ENCODE results near the gene SFSWAP.

SFSWAP gene

GRCh38 chr12:131751335-131751734 lies 40.4 kb downstream of the SFSWAP start:
- 96% methylated on average over 6 of the region's 7 CpGs for WGBS (ENCODE audit: insufficient coverage)
- no peak overlapping the region for H3K27ac ChIP-seq (ENCODE audit: insufficient read depth in 1 of 2, low read depth in 1 of 2, low read length in 2 of 2, poor library complexity in 1 of 2, severe bottlenecking in 2 of 2)
- H3K36me3 ChIP-seq (ENCODE audit: control insufficient read depth in 4 of 4, insufficient read depth in 4 of 4, low read length in 3 of 4), result peaks cover 8 to 84% (median 66%) of the 10 kb centered on the region in 4 experiments
- ChIA-PET CTCF (interaction anchor here (0.7 to 2.0 kb wide), 3 partner anchors 10 to 13 kb away, joined by 3 to 8 read pairs (median 4); no protein-coding TSS in a partner anchor), POLR2A (no interaction called here)
- no peaks in the 10 kb centered on the region for H3K4me1 ChIP-seq (ENCODE audit: control extremely low read depth in 1 of 4, control insufficient read depth in 4 of 4, insufficient read depth in 4 of 4, low read length in 3 of 4)
- H3K4me3 ChIP-seq (ENCODE audit: control insufficient read depth in 1 of 7, extremely low read depth in 1 of 7, insufficient read depth in 4 of 7, low read depth in 2 of 7, low read length in 6 of 7), result no peak overlapping the region
- DNase-seq, result no peak
- H3K27me3 ChIP-seq (replicated peaks in 2 of 5; ENCODE audit: control insufficient read depth in 4 of 5, insufficient read depth in 5 of 5, low read length in 4 of 5), result no peaks in the 10 kb centered on the region
- peaks cover 0 to 10% (median 7%) of the 10 kb centered on the region in 5 experiments for H3K9me3 ChIP-seq (ENCODE audit: control extremely low read depth in 1 of 5, control insufficient read depth in 4 of 5, insufficient read depth in 2 of 5, low read depth in 1 of 5, low read length in 4 of 5)

GRCh38 chr12:131752451-131752850 lies 41.6 kb downstream of the SFSWAP start:
- over 99% methylated on average over 11 of the region's 11 CpGs for WGBS (ENCODE audit: insufficient coverage)

GRCh38 chr12:131753005-131753404 lies 42.1 kb downstream of the SFSWAP start:
- H3K4me1 ChIP-seq (ENCODE audit: control extremely low read depth in 1 of 4, control insufficient read depth in 4 of 4, insufficient read depth in 4 of 4, low read length in 3 of 4), result no peaks in the 10 kb centered on the region
- no peak overlapping the region for H3K27ac ChIP-seq (ENCODE audit: insufficient read depth in 1 of 2, low read depth in 1 of 2, low read length in 2 of 2, poor library complexity in 1 of 2, severe bottlenecking in 2 of 2)
- WGBS (ENCODE audit: insufficient coverage), result 94% methylated on average over 15 of the region's 20 CpGs
- H3K4me3 ChIP-seq (ENCODE audit: control insufficient read depth in 1 of 7, extremely low read depth in 1 of 7, insufficient read depth in 4 of 7, low read depth in 2 of 7, low read length in 6 of 7), result no peak overlapping the region
- H3K27me3 ChIP-seq (replicated peaks in 2 of 5; ENCODE audit: control insufficient read depth in 4 of 5, insufficient read depth in 5 of 5, low read length in 4 of 5), result no peaks in the 10 kb centered on the region
- POLR2A ChIA-PET, result no interaction called here
- CTCF ChIA-PET, result interaction anchor here (1.1 to 2.0 kb wide), 3 partner anchors 11 to 30 kb away, joined by 4 to 8 read pairs (median 4); no protein-coding TSS in a partner anchor
- H3K36me3 ChIP-seq (ENCODE audit: control insufficient read depth in 4 of 4, insufficient read depth in 4 of 4, low read length in 3 of 4), result peaks cover 16 to 89% (median 72%) of the 10 kb centered on the region in 4 experiments
- DNase-seq, result no peak
- peaks cover 0 to 10% (median 7%) of the 10 kb centered on the region in 5 experiments for H3K9me3 ChIP-seq (ENCODE audit: control extremely low read depth in 1 of 5, control insufficient read depth in 4 of 5, insufficient read depth in 2 of 5, low read depth in 1 of 5, low read length in 4 of 5)

More at GRCh38 chr12:131752451-131752850, 41.6 kb downstream of the SFSWAP start:
- H3K9me3 ChIP-seq (ENCODE audit: control extremely low read depth in 1 of 5, control insufficient read depth in 4 of 5, insufficient read depth in 2 of 5, low read depth in 1 of 5, low read length in 4 of 5), result peaks cover 0 to 10% (median 7%) of the 10 kb centered on the region in 5 experiments
- H3K4me3 ChIP-seq (ENCODE audit: control insufficient read depth in 1 of 7, extremely low read depth in 1 of 7, insufficient read depth in 4 of 7, low read depth in 2 of 7, low read length in 6 of 7), result no peak overlapping the region
- ChIA-PET CTCF (interaction anchor here (2.0 kb wide), 1 partner anchor 12 kb away, joined by 8 read pairs; no protein-coding TSS in a partner anchor), POLR2A (no interaction called here)
- H3K4me1 ChIP-seq (ENCODE audit: control extremely low read depth in 1 of 4, control insufficient read depth in 4 of 4, insufficient read depth in 4 of 4, low read length in 3 of 4), result no peaks in the 10 kb centered on the region
- H3K27me3 ChIP-seq (replicated peaks in 2 of 5; ENCODE audit: control insufficient read depth in 4 of 5, insufficient read depth in 5 of 5, low read length in 4 of 5), result no peaks in the 10 kb centered on the region
- DNase-seq, result no peak
- peaks cover 16 to 89% (median 70%) of the 10 kb centered on the region in 4 experiments for H3K36me3 ChIP-seq (ENCODE audit: control insufficient read depth in 4 of 4, insufficient read depth in 4 of 4, low read length in 3 of 4)
- no peak overlapping the region for H3K27ac ChIP-seq (ENCODE audit: insufficient read depth in 1 of 2, low read depth in 1 of 2, low read length in 2 of 2, poor library complexity in 1 of 2, severe bottlenecking in 2 of 2)

GRCh38 chr12:131753757-131754156 lies 42.9 kb downstream of the SFSWAP start:
- H3K36me3 ChIP-seq (ENCODE audit: control insufficient read depth in 4 of 4, insufficient read depth in 4 of 4, low read length in 3 of 4), result peaks cover 15 to 89% (median 77%) of the 10 kb centered on the region in 4 experiments
- POLR2A ChIA-PET, result no interaction called here

GRCh38 chr12:131754184-131754583 lies 43.3 kb downstream of the SFSWAP start:
- CTCF ChIA-PET, result interaction anchor here (1.1 to 1.7 kb wide), 6 partner anchors 7 to 39 kb away, joined by 3 to 7 read pairs (median 4); no protein-coding TSS in a partner anchor
- WGBS (ENCODE audit: insufficient coverage), result 97% methylated on average over 12 of the region's 17 CpGs
- no peak overlapping the region for H3K4me3 ChIP-seq (ENCODE audit: control insufficient read depth in 1 of 7, extremely low read depth in 1 of 7, insufficient read depth in 4 of 7, low read depth in 2 of 7, low read length in 6 of 7)
- H3K4me1 ChIP-seq (ENCODE audit: control extremely low read depth in 1 of 4, control insufficient read depth in 4 of 4, insufficient read depth in 4 of 4, low read length in 3 of 4), result no peaks in the 10 kb centered on the region
- no peak for DNase-seq
- POLR2A ChIA-PET, result no interaction called here
- peaks cover 15 to 88% (median 76%) of the 10 kb centered on the region in 4 experiments for H3K36me3 ChIP-seq (ENCODE audit: control insufficient read depth in 4 of 4, insufficient read depth in 4 of 4, low read length in 3 of 4)
- peaks cover 0 to 10% (median 7%) of the 10 kb centered on the region in 5 experiments for H3K9me3 ChIP-seq (ENCODE audit: control extremely low read depth in 1 of 5, control insufficient read depth in 4 of 5, insufficient read depth in 2 of 5, low read depth in 1 of 5, low read length in 4 of 5)
- no peak overlapping the region for H3K27ac ChIP-seq (ENCODE audit: insufficient read depth in 1 of 2, low read depth in 1 of 2, low read length in 2 of 2, poor library complexity in 1 of 2, severe bottlenecking in 2 of 2)
- no peaks in the 10 kb centered on the region for H3K27me3 ChIP-seq (replicated peaks in 2 of 5; ENCODE audit: control insufficient read depth in 4 of 5, insufficient read depth in 5 of 5, low read length in 4 of 5)

More at GRCh38 chr12:131753757-131754156, 42.9 kb downstream of the SFSWAP start:
- H3K27me3 ChIP-seq (replicated peaks in 2 of 5; ENCODE audit: control insufficient read depth in 4 of 5, insufficient read depth in 5 of 5, low read length in 4 of 5), result no peaks in the 10 kb centered on the region
- no peak for DNase-seq
- H3K4me1 ChIP-seq (ENCODE audit: control extremely low read depth in 1 of 4, control insufficient read depth in 4 of 4, insufficient read depth in 4 of 4, low read length in 3 of 4), result no peaks in the 10 kb centered on the region
- CTCF ChIA-PET, result interaction anchor here (1.1 to 1.5 kb wide), 3 partner anchors 12 to 30 kb away, joined by 3 to 4 read pairs (median 4); no protein-coding TSS in a partner anchor
- peaks cover 0 to 10% (median 7%) of the 10 kb centered on the region in 5 experiments for H3K9me3 ChIP-seq (ENCODE audit: control extremely low read depth in 1 of 5, control insufficient read depth in 4 of 5, insufficient read depth in 2 of 5, low read depth in 1 of 5, low read length in 4 of 5)
- 100% methylated on average over 4 of the region's 8 CpGs for WGBS (ENCODE audit: insufficient coverage)
- no peak overlapping the region for H3K27ac ChIP-seq (ENCODE audit: insufficient read depth in 1 of 2, low read depth in 1 of 2, low read length in 2 of 2, poor library complexity in 1 of 2, severe bottlenecking in 2 of 2)
- no peak overlapping the region for H3K4me3 ChIP-seq (ENCODE audit: control insufficient read depth in 1 of 7, extremely low read depth in 1 of 7, insufficient read depth in 4 of 7, low read depth in 2 of 7, low read length in 6 of 7)

GRCh38 chr12:131755305-131756113 lies 44.6 kb downstream of the SFSWAP start:
- POLR2A ChIA-PET, result interaction anchor here (0.6 kb wide), 1 partner anchor 79 kb away, joined by 3 read pairs; no protein-coding TSS in a partner anchor
- no peaks in the 10 kb centered on the region for H3K4me1 ChIP-seq (ENCODE audit: control extremely low read depth in 1 of 4, control insufficient read depth in 4 of 4, insufficient read depth in 4 of 4, low read length in 3 of 4)
- no peak overlapping the region for H3K27ac ChIP-seq (ENCODE audit: insufficient read depth in 1 of 2, low read depth in 1 of 2, low read length in 2 of 2, poor library complexity in 1 of 2, severe bottlenecking in 2 of 2)
- CTCF ChIA-PET, result interaction anchor here (0.9 to 1.7 kb wide), 6 partner anchors 9 to 650 kb away, joined by 3 to 7 read pairs (median 4); no protein-coding TSS in a partner anchor
- H3K27me3 ChIP-seq (replicated peaks in 2 of 5; ENCODE audit: control insufficient read depth in 4 of 5, insufficient read depth in 5 of 5, low read length in 4 of 5), result no peaks in the 10 kb centered on the region
- no peak overlapping the region for H3K4me3 ChIP-seq (ENCODE audit: control insufficient read depth in 1 of 7, extremely low read depth in 1 of 7, insufficient read depth in 4 of 7, low read depth in 2 of 7, low read length in 6 of 7)
- WGBS (ENCODE audit: insufficient coverage), result 91% methylated on average over 10 of the region's 16 CpGs
- peaks cover 15 to 80% (median 71%) of the 10 kb centered on the region in 4 experiments for H3K36me3 ChIP-seq (ENCODE audit: control insufficient read depth in 4 of 4, insufficient read depth in 4 of 4, low read length in 3 of 4)
- H3K9me3 ChIP-seq (ENCODE audit: control extremely low read depth in 1 of 5, control insufficient read depth in 4 of 5, insufficient read depth in 2 of 5, low read depth in 1 of 5, low read length in 4 of 5), result peaks cover 0 to 10% (median 7%) of the 10 kb centered on the region in 5 experiments
- DNase-seq, result peak; percentile 38 to 74 (median 68)

All from common myeloid progenitor, CD34-positive (primary cell).